WTC11 (cell line): ENCODE measurements around the gene TIMM13. TPM values are rescaled to one million over a fixed set of nuclear protein-coding genes. Genes with fewer than 3 reads are reported as not detected.
A peak's percentile ranks its signal among the peaks of the same experiment; 100 is the strongest.
"Not testable (repeated sequence)": the region's sequence is repeated elsewhere in the genome, so short reads cannot be mapped to it uniquely, and the experiment has no call there.

Experiments used
- ATAC-seq: fragments of 200-7000 bp; cut with Tn5 transposase; 2 replicates; pipeline ENCODE4 v1.10.0; 2021; ENCODE audit warnings: mild to moderate bottlenecking, moderate library complexity
- CTCF ChIA-PET: fragments of 300-600 bp; sonication (Branson Sonifier 250); formaldehyde crosslinking; loops from one replicate; lab custom pipeline; 2021; ENCODE audit warnings: antibody characterized with exemption; lab: Charles Lee
- POLR2A ChIA-PET: fragments of 350-600 bp; sonication (Branson Sonifier 250); formaldehyde crosslinking; loops from one replicate; lab custom pipeline; 2021; ENCODE audit warnings: antibody characterized with exemption; lab: Charles Lee
- DNase-seq: peaks from one replicate; pipeline ENCODE4 v3.0.0; 2021; ENCODE audit warnings: low spot score
- H3K27ac Mint-ChIP-seq: 2 replicates; pipeline ENCODE4 v1.8.0; 2021; ENCODE audit warnings: mixed read lengths
- H3K27me3 Mint-ChIP-seq: 2 replicates; pipeline ENCODE4 v1.8.0; 2021; ENCODE audit warnings: low read depth, mild to moderate bottlenecking, moderate library complexity, mixed read lengths
- H3K36me3 Mint-ChIP-seq: 2 replicates; pipeline ENCODE4 v1.8.0; 2021; ENCODE audit warnings: mixed read lengths
- H3K4me1 Mint-ChIP-seq: 2 replicates; pipeline ENCODE4 v1.8.0; 2022; ENCODE audit warnings: mixed read lengths
- H3K4me3 Mint-ChIP-seq: 2 replicates; pipeline ENCODE4 v1.8.0; 2021; ENCODE audit warnings: mild to moderate bottlenecking, moderate library complexity, mixed read lengths
- H3K9me3 Mint-ChIP-seq: 2 replicates; pipeline ENCODE4 v1.8.0; 2021; ENCODE audit warnings: mixed read lengths
- ATF1 ChIP-seq: sonication (generic); formaldehyde crosslinking; IDR thresholded peaks from 2 replicates; pipeline ENCODE4 v1.8.1; 2023; ENCODE audit warnings: mild to moderate bottlenecking, moderate library complexity, missing genetic modification reagents
- ATF2 ChIP-seq: sonication (generic); formaldehyde crosslinking; IDR thresholded peaks from 2 replicates; pipeline ENCODE4 v1.8.1; 2022; ENCODE audit warnings: low read depth, missing genetic modification reagents, borderline replicate concordance
- ATF3 ChIP-seq: sonication (generic); formaldehyde crosslinking; conservative IDR thresholded peaks from 2 replicates; pipeline ENCODE4 v1.8.1; 2022; ENCODE audit warnings: mild to moderate bottlenecking, missing genetic modification reagents
- ESRRA ChIP-seq: sonication (generic); formaldehyde crosslinking; IDR thresholded peaks from 2 replicates; pipeline ENCODE4 v1.8.1; 2022; ENCODE audit warnings: mild to moderate bottlenecking, missing genetic modification reagents, borderline replicate concordance
- FOXK1 ChIP-seq: sonication (generic); formaldehyde crosslinking; IDR thresholded peaks from 2 replicates; pipeline ENCODE4 v1.8.0; 2022; ENCODE audit warnings: mild to moderate bottlenecking, moderate library complexity, missing genetic modification reagents
- GABPB1 ChIP-seq: sonication (generic); formaldehyde crosslinking; IDR thresholded peaks from 2 replicates; pipeline ENCODE4 v1.8.1; 2023; ENCODE audit warnings: mild to moderate bottlenecking, missing genetic modification reagents
- GRHL2 ChIP-seq: fragments of 250-450 bp; sonication (Bioruptor Pico); IDR thresholded peaks from 2 replicates; pipeline ENCODE4 v1.8.0; 2022; ENCODE audit warnings: mild to moderate bottlenecking, moderate library complexity; ENCODE audit not compliant: insufficient replicate concordance, severe bottlenecking
- HMGXB4 ChIP-seq: sonication (generic); formaldehyde crosslinking; IDR thresholded peaks from 2 replicates; pipeline ENCODE4 v1.8.1; 2023; ENCODE audit warnings: mild to moderate bottlenecking, moderate library complexity, missing genetic modification reagents
- MAX ChIP-seq: sonication (generic); formaldehyde crosslinking; IDR thresholded peaks from 2 replicates; pipeline ENCODE4 v1.8.0; 2022; ENCODE audit warnings: mild to moderate bottlenecking, missing genetic modification reagents
- MXD4 ChIP-seq: fragments of 250-450 bp; sonication (Bioruptor Pico); IDR thresholded peaks from 2 replicates; pipeline ENCODE4 v1.8.0; 2021; ENCODE audit warnings: mild to moderate bottlenecking, moderate library complexity, borderline replicate concordance
- NFYB ChIP-seq: sonication (generic); formaldehyde crosslinking; conservative IDR thresholded peaks from 2 replicates; pipeline ENCODE4 v1.8.0; 2022; ENCODE audit warnings: low read depth, missing genetic modification reagents
- RORB ChIP-seq: fragments of 250-450 bp; sonication (Bioruptor Pico); IDR thresholded peaks from 2 replicates; pipeline ENCODE4 v1.9.0; 2021; ENCODE audit warnings: mild to moderate bottlenecking
- SMAD3 ChIP-seq: sonication (generic); formaldehyde crosslinking; IDR thresholded peaks from 2 replicates; pipeline ENCODE4 v1.8.0; 2022; ENCODE audit warnings: missing genetic modification reagents, mild to moderate bottlenecking, borderline replicate concordance
- TEAD4 ChIP-seq: sonication (generic); formaldehyde crosslinking; IDR thresholded peaks from 2 replicates; pipeline ENCODE4 v1.8.0; 2022; ENCODE audit warnings: mild to moderate bottlenecking, missing genetic modification reagents
- ZBTB43 ChIP-seq: sonication (generic); formaldehyde crosslinking; IDR thresholded peaks from 2 replicates; pipeline ENCODE4 v1.8.1; 2023; ENCODE audit warnings: mild to moderate bottlenecking, missing genetic modification reagents
- ZNF232 ChIP-seq: sonication (generic); formaldehyde crosslinking; IDR thresholded peaks from 2 replicates; pipeline ENCODE4 v1.8.0; 2022; ENCODE audit warnings: mild to moderate bottlenecking, missing genetic modification reagents
- ZNF396 ChIP-seq: fragments of 250-450 bp; sonication (Bioruptor Pico); IDR thresholded peaks from 2 replicates; pipeline ENCODE4 v1.8.0; 2021; ENCODE audit warnings: mild to moderate bottlenecking, moderate library complexity, borderline replicate concordance
- total RNA-seq: library from RNA; stranded (reverse); gene quantifications from 3 replicates; pipeline ENCODE4 v1.2.3, GENCODE V29; 2021
- TF ChIP-seq, protein P1 (sequence below): fragments of 250-450 bp; sonication (Bioruptor Pico); IDR thresholded peaks from 2 replicates; pipeline ENCODE4 v1.8.0; 2021; ENCODE audit warnings: mild to moderate bottlenecking

The TIMM13 gene
- total RNA-seq, 1 experiment from 2014 or later: 342 TPM

GRCh38 chr19:2394054-2394441, 33.3 kb downstream of the TIMM13 start:
- ChIA-PET CTCF (interaction anchor here (0.6 to 2.6 kb wide), 3 partner anchors 95 to 238 kb away, joined by 4 to 7 read pairs (median 5); no protein-coding TSS in a partner anchor), POLR2A (interaction anchor here (0.6 kb wide), 1 partner anchor 236 kb away, joined by 3 read pairs; no protein-coding TSS in a partner anchor)
- DNase-seq (no peak), ATAC-seq (no peak)
- Mint-ChIP-seq H3K4me3 (no peak overlapping the region), H3K27me3 (no peaks in the 10 kb centered on the region), H3K9me3 (peaks cover 8% of the 10 kb centered on the region), H3K4me1 (no peaks in the 10 kb centered on the region), H3K27ac (no peak overlapping the region), H3K36me3 (no peaks in the 10 kb centered on the region)
- TF ChIP-seq ATF3 (CRISPR knock-in tag): no peak
- no peak for TF ChIP-seq MAX
- TF ChIP-seq TEAD4 (CRISPR knock-in tag): no peak
- no peak for TF ChIP-seq GRHL2 (CRISPR knock-in tag)
- TF ChIP-seq ZBTB43: no peak
- no peak for TF ChIP-seq MXD4 (CRISPR knock-in tag)
- TF ChIP-seq GABPB1 (CRISPR knock-in tag): no peak
- TF ChIP-seq ZNF232 (CRISPR knock-in tag): no peak
- no peak for TF ChIP-seq ATF2 (CRISPR knock-in tag)
- TF ChIP-seq HMGXB4 (CRISPR knock-in tag): no peak
- TF ChIP-seq, protein P1, sequence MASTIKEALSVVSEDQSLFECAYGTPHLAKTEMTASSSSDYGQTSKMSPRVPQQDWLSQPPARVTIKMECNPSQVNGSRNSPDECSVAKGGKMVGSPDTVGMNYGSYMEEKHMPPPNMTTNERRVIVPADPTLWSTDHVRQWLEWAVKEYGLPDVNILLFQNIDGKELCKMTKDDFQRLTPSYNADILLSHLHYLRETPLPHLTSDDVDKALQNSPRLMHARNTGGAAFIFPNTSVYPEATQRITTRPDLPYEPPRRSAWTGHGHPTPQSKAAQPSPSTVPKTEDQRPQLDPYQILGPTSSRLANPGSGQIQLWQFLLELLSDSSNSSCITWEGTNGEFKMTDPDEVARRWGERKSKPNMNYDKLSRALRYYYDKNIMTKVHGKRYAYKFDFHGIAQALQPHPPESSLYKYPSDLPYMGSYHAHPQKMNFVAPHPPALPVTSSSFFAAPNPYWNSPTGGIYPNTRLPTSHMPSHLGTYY (CRISPR knock-in tag): no peak
- TF ChIP-seq SMAD3 (CRISPR knock-in tag): no peak
- TF ChIP-seq NFYB (CRISPR knock-in tag): no peak
- TF ChIP-seq ESRRA: no peak
- no peak for TF ChIP-seq FOXK1
- no peak for TF ChIP-seq RORB (CRISPR knock-in tag)
- TF ChIP-seq ZNF396 (CRISPR knock-in tag): no peak
- no peak for TF ChIP-seq ATF1 (CRISPR knock-in tag)

DNA sequence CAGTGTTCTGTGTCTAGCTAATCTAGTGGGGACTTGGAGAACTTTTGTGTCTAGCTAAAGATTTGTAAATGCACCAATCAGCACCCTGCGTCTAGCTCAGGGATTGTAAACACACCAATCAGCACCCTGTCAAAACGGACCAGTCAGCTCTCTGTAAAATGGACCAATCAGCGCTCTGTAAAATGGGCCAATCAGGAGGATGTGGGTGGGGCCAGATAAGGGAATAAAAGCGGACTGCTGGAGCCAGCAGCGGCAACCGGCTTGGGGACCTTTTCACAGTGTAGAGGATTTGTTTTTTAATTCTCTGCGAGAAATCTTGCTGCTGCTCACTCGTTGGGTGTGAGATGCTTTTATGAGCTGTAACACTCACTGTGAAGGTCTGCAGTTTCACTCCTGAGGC, 34.5 kb downstream of the TIMM13 start:
- CTCF ChIA-PET: interaction anchor here (0.7 to 2.6 kb wide), 9 partner anchors 12 to 237 kb away, joined by 3 to 7 read pairs (median 4); no protein-coding TSS in a partner anchor
- TF ChIP-seq NFYB (CRISPR knock-in tag): peak; percentile 70
- H3K36me3 Mint-ChIP-seq, H3K4me3 Mint-ChIP-seq, DNase-seq, H3K9me3 Mint-ChIP-seq, H3K27me3 Mint-ChIP-seq, H3K27ac Mint-ChIP-seq, H3K4me1 Mint-ChIP-seq, ATAC-seq, POLR2A ChIA-PET: not testable (repeated sequence)
